NCI-H774 (cell line): ENCODE results near the gene ZBTB22.
"Not testable (repeated sequence)": the region's sequence is repeated elsewhere in the genome, so short reads cannot be mapped to it uniquely, and the experiment has no call there.

Experiments used
- DNase-seq: peaks from one replicate; lab custom pipeline; 2025; lab: John Stamatoyannopoulos, UW

Gene ZBTB22

GRCh38 chr6:33298773-33299236, 18.7 kb downstream of the ZBTB22 start, which contains the start of gene RGL2:
TSS of gene RGL2 (minus strand) at chr6:33298942. CDS start at chr6:33298610, 332 bp downstream.
- peak; percentile 37 for DNase-seq

- DNase-seq: peak; percentile 23
Measured at GRCh38 chr6:33297956-33298772, 19.4 kb downstream of the ZBTB22 start.

- no peak for DNase-seq
Measured at GRCh38 chr6:33297406-33297955, 20.1 kb downstream of the ZBTB22 start.

- DNase-seq: no peak
Measured at GRCh38 chr6:33296797-33297405, 20.6 kb downstream of the ZBTB22 start.

- no peak for DNase-seq
Measured at GRCh38 chr6:33295621-33296369, 21.7 kb downstream of the ZBTB22 start.

GRCh38 chr6:33294086-33294823, 23.3 kb downstream of the ZBTB22 start:
- no peak for DNase-seq

- no peak for DNase-seq
Measured at GRCh38 chr6:33292996-33293682, 24.4 kb downstream of the ZBTB22 start.

- DNase-seq: no peak
Measured at GRCh38 chr6:33290459-33290858, 27.1 kb downstream of the ZBTB22 start.

GRCh38 chr6:33289784-33290315, 27.7 kb downstream of the ZBTB22 start:
- DNase-seq: no peak

GRCh38 chr6:33288921-33289783, 28.4 kb downstream of the ZBTB22 start, which contains the start of the genes PFDN6 and WDR46:
TSS of gene PFDN6 (plus strand) at chr6:33289601. CDS start at chr6:33289857, 256 bp downstream.
TSS of gene WDR46 (minus strand) at chr6:33289239. CDS start at chr6:33289170, 69 bp downstream.
- peak; percentile 80 for DNase-seq

GRCh38 chr6:33288141-33288920, 29.2 kb downstream of the ZBTB22 start:
- DNase-seq: no peak

- DNase-seq: no peak
Measured at GRCh38 chr6:33286946-33287914, 30.3 kb downstream of the ZBTB22 start.

- DNase-seq: not testable (repeated sequence)
Measured at GRCh38 chr6:33285214-33285613, 32.3 kb downstream of the ZBTB22 start.

GRCh38 chr6:33280539-33280938, 37.0 kb downstream of the ZBTB22 start:
- DNase-seq: no peak

- DNase-seq: no peak
Measured at GRCh38 chr6:33279971-33280511, 37.5 kb downstream of the ZBTB22 start.

GRCh38 chr6:33279257-33279695, 38.3 kb downstream of the ZBTB22 start:
- DNase-seq: no peak

GRCh38 chr6:33278810-33279209, 38.7 kb downstream of the ZBTB22 start:
- no peak for DNase-seq
